ENCODE data around the gene NCF2. TPM values are rescaled to one million over a fixed set of nuclear protein-coding genes. Genes with fewer than 3 reads are reported as not detected.

The NCF2 gene
- total RNA-seq, 1 donor = 3.0 TPM

GRCh38 chr1:183553331-183553730, 36.9 kb downstream of the NCF2 start:
- no peak for DNase-seq (ENCODE audit: low read depth in 2 of 3, low spot score in 2 of 3)

DNA sequence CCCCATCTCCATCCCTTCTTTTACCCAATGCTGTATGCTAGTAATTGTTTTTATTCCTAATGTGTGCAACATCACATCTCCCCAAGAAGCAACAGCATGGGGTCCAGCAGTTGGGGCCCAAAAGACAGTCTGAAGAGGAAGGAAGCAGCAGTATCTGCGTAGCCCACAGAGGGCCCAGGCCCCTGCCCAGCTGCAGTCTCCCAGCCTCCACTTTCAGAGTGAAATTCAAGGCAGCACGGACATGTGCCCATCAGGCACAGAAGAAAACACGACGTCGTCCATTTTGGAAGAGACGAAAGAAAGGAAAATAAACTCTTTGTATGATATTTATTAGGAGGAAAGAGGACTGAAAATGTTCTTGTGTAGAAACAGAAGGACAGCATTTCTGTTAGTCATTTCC, 37.4 kb downstream of the NCF2 start:
- no peak for DNase-seq (ENCODE audit: low read depth in 2 of 3, low spot score in 2 of 3)

DNA sequence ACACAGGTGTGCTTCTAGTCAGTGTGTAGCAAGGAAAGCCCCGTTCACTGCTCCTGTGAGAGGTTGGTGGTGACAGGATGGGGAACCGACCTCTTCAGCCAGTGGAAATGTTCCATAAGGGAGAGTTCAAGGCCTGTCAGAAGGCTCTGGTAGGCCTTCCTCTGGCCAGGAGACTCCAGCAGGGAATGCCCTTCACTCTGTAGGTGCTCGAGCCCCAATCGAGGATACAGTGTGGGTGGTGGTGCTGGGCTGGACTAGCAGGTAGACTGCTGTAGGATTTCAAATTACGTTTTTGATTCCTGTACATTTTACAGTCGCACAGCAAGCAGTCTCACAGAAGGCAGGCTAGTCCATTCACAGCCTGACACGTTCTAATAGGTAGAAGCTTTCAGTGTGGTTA, 37.8 kb downstream of the NCF2 start:
- DNase-seq (ENCODE audit: low read depth in 2 of 3, low spot score in 2 of 3) = no peak

DNA sequence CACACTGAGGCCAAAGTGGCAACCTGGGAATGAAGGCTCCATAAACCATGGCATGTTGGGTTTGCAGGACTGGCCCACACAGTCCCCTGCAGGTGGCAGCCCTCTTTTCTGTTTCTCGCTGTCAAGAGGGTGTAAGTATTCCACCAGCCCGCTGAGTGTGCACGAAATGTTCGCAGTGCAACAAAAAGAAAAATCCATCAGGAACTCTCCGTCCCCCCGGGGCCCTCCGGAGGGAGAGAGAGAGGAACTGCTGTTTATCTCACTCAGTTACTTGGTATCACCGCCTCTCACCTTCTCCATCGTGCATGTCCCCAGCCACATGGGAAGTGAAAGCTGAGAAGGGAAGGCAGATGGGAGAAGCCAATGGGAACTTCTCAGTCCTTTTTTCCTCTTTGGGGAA, 38.3 kb downstream of the NCF2 start:
- DNase-seq (ENCODE audit: low read depth in 2 of 3, low spot score in 2 of 3) = no peak

- DNase-seq (ENCODE audit: low read depth in 2 of 3, low spot score in 2 of 3) = no peak
Measured at GRCh38 chr1:183550915-183551314, 39.3 kb downstream of the NCF2 start.

GRCh38 chr1:183548116-183548515, 42.1 kb downstream of the NCF2 start:
- DNase-seq (ENCODE audit: low read depth in 2 of 3, low spot score in 2 of 3) = no peak

DNA sequence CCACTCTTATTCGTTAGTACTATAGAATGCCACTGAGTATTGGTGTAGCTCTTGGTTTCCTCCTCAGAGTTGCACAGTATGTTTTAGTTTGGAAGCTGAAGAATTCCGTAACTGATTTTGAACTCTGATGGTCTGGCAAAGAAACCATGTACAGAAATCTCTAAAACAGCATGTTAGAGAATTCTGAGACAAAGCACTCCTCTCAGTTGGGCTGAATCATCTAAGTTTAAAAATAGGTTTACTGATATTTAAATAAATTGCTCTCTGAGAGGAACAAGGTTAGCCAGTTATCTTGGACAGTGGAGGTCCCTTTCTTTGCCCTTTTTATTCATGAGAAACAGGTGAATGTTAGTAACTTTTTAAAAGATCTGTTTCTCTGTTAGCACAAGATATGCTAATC, 43.8 kb downstream of the NCF2 start:
- no peak for DNase-seq (ENCODE audit: low read depth in 2 of 3, low spot score in 2 of 3)

DNA sequence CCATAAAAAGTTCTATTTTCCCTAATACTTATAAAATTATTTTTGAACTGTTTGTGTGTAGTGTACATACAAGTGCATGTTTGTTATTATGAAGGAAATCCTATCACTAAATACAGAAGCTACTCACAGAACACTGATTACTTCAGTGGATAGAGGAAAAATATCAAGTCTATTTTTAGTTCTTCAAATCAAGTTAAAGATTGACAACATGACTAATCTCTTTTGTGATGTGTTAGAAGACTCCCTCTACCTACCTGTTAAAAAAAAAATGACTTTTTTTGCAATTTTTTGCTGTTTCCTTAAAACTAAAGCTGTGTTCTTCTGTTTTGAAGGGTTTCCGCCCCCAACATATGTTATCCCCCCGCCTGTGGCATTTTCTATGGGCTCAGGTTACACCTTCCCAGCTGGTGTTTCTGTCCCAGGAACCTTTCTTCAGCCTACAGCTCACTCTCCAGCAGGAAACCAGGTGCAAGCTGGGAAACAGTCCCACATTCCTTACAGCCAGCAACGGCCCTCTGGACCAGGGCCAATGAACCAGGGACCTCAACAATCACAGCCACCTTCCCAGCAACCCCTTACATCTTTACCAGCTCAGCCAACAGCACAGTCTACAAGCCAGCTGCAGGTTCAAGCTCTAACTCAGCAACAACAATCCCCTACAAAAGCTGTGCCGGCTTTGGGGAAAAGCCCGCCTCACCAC, 45.5 kb downstream of the NCF2 start:
- no peak for DNase-seq (ENCODE audit: low read depth in 2 of 3, low spot score in 2 of 3)

DNA sequence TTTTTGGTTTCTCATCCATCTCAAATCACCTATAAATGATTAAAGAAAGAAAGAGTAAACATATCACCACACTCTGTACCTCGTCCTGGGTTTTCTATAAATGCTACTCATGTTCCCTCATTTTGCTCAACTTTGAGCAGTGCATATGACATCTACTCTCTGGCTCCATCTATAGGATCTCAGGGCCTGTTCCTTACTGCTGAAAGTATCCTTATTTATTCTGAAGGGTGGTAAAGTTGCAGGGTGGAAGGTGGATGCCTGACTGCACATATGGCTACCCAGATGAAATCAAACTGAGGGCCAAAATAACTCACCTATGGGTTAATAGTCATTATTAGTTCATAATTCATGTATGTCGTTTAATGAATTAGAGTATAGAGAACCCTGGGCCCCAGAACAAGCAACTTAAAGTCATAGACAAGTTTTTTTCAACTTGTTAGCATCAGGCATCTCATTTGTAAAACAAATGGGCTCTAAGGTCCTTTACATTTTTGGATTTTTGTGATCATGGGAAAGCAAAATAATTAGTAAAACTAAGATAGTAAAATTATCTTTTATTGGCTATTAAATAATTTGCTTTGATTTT, 46.5 kb downstream of the NCF2 start:
- DNase-seq (ENCODE audit: low read depth in 2 of 3, low spot score in 2 of 3) = peak; percentile 9 to 79 (median 62)

- DNase-seq (ENCODE audit: low read depth in 2 of 3, low spot score in 2 of 3) = no peak
Measured at GRCh38 chr1:183537405-183537804, 52.9 kb downstream of the NCF2 start.

- DNase-seq (ENCODE audit: low read depth in 2 of 3, low spot score in 2 of 3) = no peak
Measured at GRCh38 chr1:183533617-183534174, 56.6 kb downstream of the NCF2 start.

GRCh38 chr1:183528577-183528976, 61.7 kb downstream of the NCF2 start:
- no peak for DNase-seq (ENCODE audit: low read depth in 2 of 3, low spot score in 2 of 3)

DNA sequence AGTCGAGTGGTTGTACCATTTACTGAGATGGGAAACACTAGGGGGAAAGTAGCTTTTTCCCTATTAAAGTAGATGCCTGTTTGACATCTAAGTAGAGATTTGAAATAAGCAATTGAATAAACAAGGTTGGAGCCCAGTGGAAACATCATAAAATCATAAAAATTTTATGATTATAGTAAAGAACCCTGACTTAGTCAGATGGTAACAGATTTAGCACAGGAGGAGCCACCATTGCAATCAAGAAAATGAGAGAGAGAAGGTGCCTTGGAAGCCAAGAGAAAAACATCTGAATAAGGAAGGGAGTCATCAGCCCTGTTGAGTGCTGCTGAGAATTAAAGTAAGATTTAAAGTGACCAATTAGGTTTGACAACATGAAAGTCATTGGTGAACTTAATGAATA, 68.2 kb downstream of the NCF2 start:
- no peak for DNase-seq (ENCODE audit: low read depth in 2 of 3, low spot score in 2 of 3)

DNA sequence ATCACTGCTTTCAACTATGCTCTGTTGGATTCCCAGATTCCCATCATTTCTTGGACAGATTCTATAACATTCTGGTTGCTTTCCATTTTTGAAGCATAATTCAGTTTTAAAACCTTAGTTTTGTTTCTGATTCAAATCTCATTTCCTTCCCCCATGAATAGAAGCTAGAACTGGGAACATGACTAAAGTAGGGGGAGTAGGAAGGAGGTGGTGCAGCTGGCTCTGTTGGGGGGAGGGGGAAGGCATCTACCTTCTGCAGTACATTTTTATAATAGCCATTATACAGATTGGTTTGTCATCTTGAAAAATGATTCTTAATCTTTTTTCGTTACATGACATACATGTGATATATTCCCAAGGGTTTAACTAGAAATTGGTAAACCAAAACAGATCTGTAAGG, 69.9 kb downstream of the NCF2 start:
- no peak for DNase-seq (ENCODE audit: low read depth in 2 of 3, low spot score in 2 of 3)

DNA sequence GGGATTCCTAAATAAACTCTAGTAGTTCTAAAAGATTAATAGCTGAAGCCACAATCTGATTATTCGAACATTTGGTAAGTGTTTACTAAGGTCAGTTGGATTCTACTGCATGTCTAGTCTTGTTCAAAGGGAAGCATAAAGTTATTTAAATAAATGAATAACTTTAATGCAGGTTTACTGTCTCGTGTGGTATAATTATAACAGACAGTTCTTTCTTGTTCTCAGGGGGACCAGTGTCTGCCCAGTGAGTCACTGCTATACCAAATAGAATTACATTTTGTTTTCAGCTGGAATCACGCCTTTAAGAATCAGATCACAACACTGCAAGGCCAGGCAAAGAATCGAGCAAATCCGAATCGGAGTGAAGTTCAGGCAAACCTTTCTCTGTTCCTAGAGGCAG, 72.9 kb downstream of the NCF2 start:
- no peak for DNase-seq (ENCODE audit: low read depth in 2 of 3, low spot score in 2 of 3)

DNA sequence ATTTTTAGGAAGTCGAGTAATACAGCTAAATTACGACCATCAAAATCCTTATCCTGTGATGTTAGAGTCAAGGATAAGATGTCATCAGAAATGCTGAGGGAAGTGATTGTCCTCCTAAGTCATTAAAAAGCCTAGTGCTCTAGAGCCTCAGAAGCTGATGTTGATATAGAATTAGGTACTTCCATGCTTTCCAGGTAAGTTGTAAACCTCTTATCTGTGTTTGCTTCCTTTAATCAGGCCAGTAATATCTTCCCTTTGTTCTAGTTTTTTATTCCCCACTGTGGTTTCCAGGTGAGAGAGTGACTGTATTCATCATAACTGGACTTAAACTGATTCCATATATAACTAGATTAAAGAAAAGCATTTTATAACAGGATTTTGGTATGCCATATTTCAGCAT, 73.5 kb downstream of the NCF2 start:
- no peak for DNase-seq (ENCODE audit: low read depth in 2 of 3, low spot score in 2 of 3)

GRCh38 chr1:183515002-183515689, 75.1 kb downstream of the NCF2 start:
- DNase-seq (ENCODE audit: low read depth in 2 of 3, low spot score in 2 of 3) = no peak

DNA sequence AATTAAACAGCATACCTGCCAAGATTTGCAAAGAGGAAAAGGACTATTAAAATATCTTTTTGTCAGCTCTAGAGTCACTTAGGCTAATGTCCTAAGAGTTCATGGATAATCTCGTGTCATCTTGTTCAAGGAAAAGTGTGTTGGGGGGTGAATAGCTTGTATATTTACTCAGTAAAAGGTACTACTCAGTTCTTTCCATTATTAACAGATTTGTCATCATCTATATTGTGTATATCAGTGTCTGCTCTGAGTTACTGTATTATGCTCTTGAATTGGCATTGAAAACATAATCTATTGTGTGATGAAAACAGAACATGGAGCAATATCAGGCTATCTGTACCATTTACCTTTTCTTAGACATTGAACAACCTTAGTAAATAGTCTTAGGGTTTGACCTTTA, 76.0 kb downstream of the NCF2 start:
- no peak for DNase-seq (ENCODE audit: low read depth in 2 of 3, low spot score in 2 of 3)

GRCh38 chr1:183512450-183512849, 77.8 kb downstream of the NCF2 start:
- no peak for DNase-seq (ENCODE audit: low read depth in 2 of 3, low spot score in 2 of 3)

DNA sequence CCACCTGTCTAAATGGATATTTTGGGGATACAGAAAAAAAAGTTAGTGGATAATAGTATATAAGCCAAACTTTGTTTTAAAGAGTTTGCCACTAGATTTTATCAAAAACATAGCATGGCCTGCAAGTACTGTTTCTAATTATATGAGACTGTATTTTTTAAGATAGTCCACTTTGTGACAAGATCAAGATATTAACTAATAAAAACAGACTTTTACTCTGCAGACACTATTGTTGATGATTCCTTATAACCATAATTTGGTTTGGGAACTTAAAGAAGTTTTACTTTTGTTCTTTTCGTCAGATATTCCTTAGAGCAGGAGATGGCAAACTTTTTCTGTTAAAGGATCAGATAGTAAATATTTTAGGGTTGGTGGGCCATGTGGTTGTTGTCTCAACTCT, 81.6 kb downstream of the NCF2 start:
- no peak for DNase-seq (ENCODE audit: low read depth in 2 of 3, low spot score in 2 of 3)

DNA sequence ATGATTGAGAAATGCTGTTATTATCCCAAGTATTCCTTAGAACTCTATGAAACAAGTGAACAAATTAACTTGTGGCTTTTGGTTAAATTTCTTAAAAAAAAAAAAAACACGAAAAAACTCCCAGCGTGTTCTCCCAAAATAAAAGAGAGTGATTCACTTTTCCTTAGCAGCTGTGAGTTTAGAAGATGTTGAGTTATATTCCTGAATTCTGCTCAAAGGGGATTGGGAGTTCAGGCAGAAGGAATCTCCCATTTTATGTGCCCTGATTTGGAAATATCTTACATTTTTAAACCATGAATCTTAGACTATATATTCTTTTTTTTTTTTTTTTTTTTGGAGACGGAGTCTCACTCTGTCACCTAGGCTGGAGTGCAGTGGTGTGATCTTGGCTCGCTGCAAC, 83.7 kb downstream of the NCF2 start:
- DNase-seq (ENCODE audit: low read depth in 2 of 3, low spot score in 2 of 3) = no peak

Measured in hematopoietic multipotent progenitor cell (in vitro differentiated cells).